ENCODE measurements around the gene RAD18. TPM values are rescaled to one million over a fixed set of nuclear protein-coding genes. Genes with fewer than 3 reads are reported as not detected.

The RAD18 gene
- total and polyA plus RNA-seq, 2 donors (not counting 1 experiment from before 2014, with no cell fraction given) = 4.8 to 21.3 TPM

- Mint-ChIP-seq H3K27me3 (peaks cover 25% of the 10 kb centered on the region), H3K27ac (no peak overlapping the region), H3K9me3 (ENCODE audit: insufficient read depth) (peaks cover 3% of the 10 kb centered on the region), H3K4me1 (peaks cover 8% of the 10 kb centered on the region), H3K4me3 (no peak overlapping the region)
- H3K9ac ChIP-seq (ENCODE audit: low read length) = no peak overlapping the region
- H3K4me2 ChIP-seq (replicated peaks; ENCODE audit: low read depth, low read length, poor library complexity, severe bottlenecking) = no peak overlapping the region
- DNase-seq (no peak), ATAC-seq (ENCODE audit: low read depth) (no peak)
- WGBS (ENCODE audit: insufficient coverage) = 80% methylated on average over 4 of the region's 6 CpGs
- H3K79me2 ChIP-seq (ENCODE audit: control insufficient read depth, insufficient read depth, low read length) = no peaks in the 10 kb centered on the region
- peaks cover 0 to 6% of the 10 kb centered on the region in 2 donors for H3K4me1 ChIP-seq (ENCODE audit: control insufficient read depth in 2 of 2, insufficient read depth in 2 of 2, low read length in 2 of 2)
- peaks cover 0 to 18% (median 4%) of the 10 kb centered on the region in 4 experiments for H3K27me3 ChIP-seq (replicated peaks in 1 of 4; ENCODE audit: control extremely low read depth in 1 of 4, control insufficient read depth in 3 of 4, insufficient read depth in 4 of 4, low read length in 3 of 4)
- no peak overlapping the region for H3K27ac ChIP-seq (ENCODE audit: low read length in 2 of 2)
- ChIA-PET POLR2A (no interaction called here), CTCF (no interaction called here)
- no peaks in the 10 kb centered on the region for H3K36me3 ChIP-seq (replicated peaks in 1 of 2; ENCODE audit: control extremely low read depth in 1 of 2, control insufficient read depth in 1 of 2, extremely low read depth in 1 of 2, insufficient read depth in 2 of 2, low read length in 1 of 2)
- peaks cover 0 to 6% (median 3%) of the 10 kb centered on the region in 3 donors for H3K9me3 ChIP-seq (ENCODE audit: control extremely low read depth in 1 of 3, control insufficient read depth in 2 of 3, insufficient read depth in 1 of 3, low read length in 2 of 3)
- intact Hi-C loops (cut with micrococcal nuclease) = no loop called here
- H4K20me1 ChIP-seq (ENCODE audit: control insufficient read depth, insufficient read depth, low read length, poor library complexity, severe bottlenecking) = no peaks in the 10 kb centered on the region
- H2AFZ ChIP-seq (ENCODE audit: insufficient read depth, low read depth, low read length, poor library complexity, severe bottlenecking) = no peak overlapping the region
- no peak overlapping the region for H3K4me3 ChIP-seq (ENCODE audit: control extremely low read depth in 1 of 5, extremely low read depth in 1 of 5, insufficient read depth in 1 of 5, low read depth in 2 of 5, low read length in 4 of 5)
- TF ChIP-seq EZH2 (IDR thresholded peaks at IDR 0.05; ENCODE audit: borderline replicate concordance, insufficient read depth, low read depth, low read length, poor library complexity, severe bottlenecking) (no peak), CTCF (IDR thresholded peaks at IDR 0.05) (no peak)
Observed at GRCh38 chr3:8984081-8984480, 20.8 kb upstream of the RAD18 start.

- H3K27me3 ChIP-seq (replicated peaks in 1 of 4; ENCODE audit: control extremely low read depth in 1 of 4, control insufficient read depth in 3 of 4, insufficient read depth in 4 of 4, low read length in 3 of 4) = peaks cover 0 to 19% (median 8%) of the 10 kb centered on the region in 4 experiments
- ATAC-seq (ENCODE audit: low read depth) (no peak), DNase-seq (no peak)
- H3K9me3 Mint-ChIP-seq (ENCODE audit: insufficient read depth) = peaks cover 3% of the 10 kb centered on the region
- ChIA-PET POLR2A (no interaction called here), CTCF (no interaction called here)
- no peak overlapping the region for H3K27ac Mint-ChIP-seq
- H3K4me2 ChIP-seq (replicated peaks; ENCODE audit: low read depth, low read length, poor library complexity, severe bottlenecking) = no peak overlapping the region
- no peaks in the 10 kb centered on the region for H4K20me1 ChIP-seq (ENCODE audit: control insufficient read depth, insufficient read depth, low read length, poor library complexity, severe bottlenecking)
- H2AFZ ChIP-seq (ENCODE audit: insufficient read depth, low read depth, low read length, poor library complexity, severe bottlenecking) = no peak overlapping the region
- no peak overlapping the region for H3K9ac ChIP-seq (ENCODE audit: low read length)
- peaks cover 0 to 6% of the 10 kb centered on the region in 2 donors for H3K4me1 ChIP-seq (ENCODE audit: control insufficient read depth in 2 of 2, insufficient read depth in 2 of 2, low read length in 2 of 2)
- no peak overlapping the region for H3K27ac ChIP-seq (ENCODE audit: low read length in 2 of 2)
- no peaks in the 10 kb centered on the region for H3K36me3 ChIP-seq (replicated peaks in 1 of 2; ENCODE audit: control extremely low read depth in 1 of 2, control insufficient read depth in 1 of 2, extremely low read depth in 1 of 2, insufficient read depth in 2 of 2, low read length in 1 of 2)
- peaks cover 0 to 6% (median 3%) of the 10 kb centered on the region in 3 donors for H3K9me3 ChIP-seq (ENCODE audit: control extremely low read depth in 1 of 3, control insufficient read depth in 2 of 3, insufficient read depth in 1 of 3, low read length in 2 of 3)
- peaks cover 25% of the 10 kb centered on the region for H3K27me3 Mint-ChIP-seq
- no peak overlapping the region for H3K4me3 ChIP-seq (ENCODE audit: control extremely low read depth in 1 of 5, extremely low read depth in 1 of 5, insufficient read depth in 1 of 5, low read depth in 2 of 5, low read length in 4 of 5)
- intact Hi-C loops (cut with micrococcal nuclease) = no loop called here
- H3K79me2 ChIP-seq (ENCODE audit: control insufficient read depth, insufficient read depth, low read length) = no peaks in the 10 kb centered on the region
- 98% methylated on average over 5 of the region's 5 CpGs for WGBS (ENCODE audit: insufficient coverage)
- no peak overlapping the region for H3K4me3 Mint-ChIP-seq
- no peak for TF ChIP-seq EZH2 (IDR thresholded peaks at IDR 0.05; ENCODE audit: borderline replicate concordance, insufficient read depth, low read depth, low read length, poor library complexity, severe bottlenecking)
- TF ChIP-seq CTCF (IDR thresholded peaks at IDR 0.05) = no peak
- H3K4me1 Mint-ChIP-seq = peaks cover 8% of the 10 kb centered on the region
Observed at GRCh38 chr3:8983591-8983990, 20.3 kb upstream of the RAD18 start.
